Esophagus squamous epithelium (tissue), 5 donors: ENCODE results near the gene ZNHIT1. TPM values are rescaled to one million over a fixed set of nuclear protein-coding genes. Genes with fewer than 3 reads are reported as not detected.

ENCODE experiments used
- DNase-seq: peaks from one replicate; lab custom pipeline; 2025; lab: John Stamatoyannopoulos, UW
- H3K27ac ChIP-seq, 4 donors: fragments of 200-600 bp; sonication (generic); one replicate each; pipeline ENCODE4 v1.5.1; 2016 to 2019; ENCODE audit warnings: mild to moderate bottlenecking in 1 of 4
- H3K27me3 ChIP-seq, 4 donors: fragments of 200-600 bp; sonication (generic); 1 replicate in 3 of 4; 2 replicates in 1 of 4; pipeline versions ENCODE4 v1.5.1 to v1.6.0; 2017 to 2021; ENCODE audit warnings: antibody characterized with exemption in 1 of 4
- H3K36me3 ChIP-seq, 3 donors: fragments of 200-600 bp; sonication (generic); one replicate each; pipeline ENCODE4 v1.5.1; 2016 to 2019
- H3K4me1 ChIP-seq, 3 donors: fragments of 200-600 bp; sonication (generic); one replicate each; pipeline ENCODE4 v1.5.1; 2017 to 2019
- H3K4me3 ChIP-seq, 4 donors: fragments of 200-600 bp; sonication (generic); 1 replicate in 3 of 4; 2 replicates in 1 of 4; pipeline ENCODE4 v1.5.1; 2016 to 2019; ENCODE audit warnings: mild to moderate bottlenecking in 2 of 4, moderate library complexity in 1 of 4
- H3K9me3 ChIP-seq, 3 donors: fragments of 200-600 bp; sonication (generic); one replicate each; pipeline ENCODE4 v1.5.1; 2016 to 2019
- POLR2A ChIP-seq, 4 donors: fragments of 450-650 bp; IDR thresholded peaks; one replicate each; pipeline ENCODE4 v1.6.1; 2017; ENCODE audit warnings: antibody characterized with exemption in 4 of 4, mild to moderate bottlenecking in 4 of 4, moderate library complexity in 3 of 4
- WGBS, 2 donors: methylation state at CpG; one replicate each; pipeline ENCODE4 v1.1.5; 2018; 5-methylcytosine and 5-hydroxymethylcytosine counted together
- intact Hi-C: fragments of 100-400 bp; cut with DNase I; formaldehyde crosslinking; loops from one replicate; pipeline ENCODE4 v1.15.0; 2022
- total RNA-seq, 4 donors: library from RNA; depleted of rRNA; stranded (reverse); fragments of >200 nt; gene quantifications; one replicate each; pipeline ENCODE4 v1.1.0, GENCODE V29; 2016
- TF ChIP-seq, protein P1 (sequence below), 6 experiments: fragments of 450-650 bp in 4 of 6; fragments of 200-600 bp in 2 of 6; sonication (generic) in 2 of 6; IDR thresholded peaks; one replicate each; pipeline ENCODE4 v1.5.1; 2016 to 2019; ENCODE audit warnings: antibody characterized with exemption in 6 of 6, mild to moderate bottlenecking in 4 of 6, moderate library complexity in 4 of 6
- donor health status: DM: yes; HTN: yes; CAD: no.

Gene ZNHIT1
- total RNA-seq, 4 donors from 2014 or later = 51.3 to 87.9 (median 64.4) TPM

DNA sequence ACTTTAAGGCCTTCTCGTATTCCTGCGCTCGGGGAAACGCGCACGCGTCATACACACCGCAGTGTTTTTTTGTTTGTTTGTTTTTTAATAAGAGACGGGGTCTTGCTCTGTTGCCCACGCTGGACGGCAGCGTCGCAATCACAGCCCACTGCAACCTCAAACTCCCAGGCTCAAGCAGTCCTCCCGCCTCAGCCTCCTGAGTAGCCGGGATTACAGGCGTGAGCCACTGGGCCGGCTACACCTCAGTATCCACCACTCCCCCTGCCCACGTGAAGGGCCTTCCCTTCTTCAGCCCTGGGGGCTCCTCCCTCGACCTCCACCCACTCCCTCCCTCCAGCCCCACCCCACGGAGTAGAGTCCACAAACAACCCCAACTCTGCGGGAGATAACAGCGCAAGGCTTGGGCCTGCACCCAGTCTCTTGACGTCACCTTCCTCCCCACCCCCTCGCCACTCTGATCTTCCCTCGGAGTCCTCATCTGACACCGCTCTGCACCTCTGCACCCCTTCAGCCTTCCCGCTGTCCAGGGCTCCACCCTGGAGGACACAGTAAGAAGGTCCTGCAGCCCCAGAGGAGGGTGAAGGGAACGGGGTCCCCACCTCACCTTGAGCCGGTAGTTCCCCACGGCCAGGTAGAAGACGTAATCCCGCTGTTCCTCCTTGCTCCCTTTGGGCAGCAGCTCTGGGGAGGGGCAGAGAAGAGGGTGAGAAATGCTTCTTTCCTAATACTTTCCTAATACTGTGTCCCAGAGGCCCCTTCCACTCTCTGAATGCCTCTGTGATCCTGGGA is 22.5 kb downstream of the ZNHIT1 start:
- DNase-seq = no peak
- TF ChIP-seq, protein P1, sequence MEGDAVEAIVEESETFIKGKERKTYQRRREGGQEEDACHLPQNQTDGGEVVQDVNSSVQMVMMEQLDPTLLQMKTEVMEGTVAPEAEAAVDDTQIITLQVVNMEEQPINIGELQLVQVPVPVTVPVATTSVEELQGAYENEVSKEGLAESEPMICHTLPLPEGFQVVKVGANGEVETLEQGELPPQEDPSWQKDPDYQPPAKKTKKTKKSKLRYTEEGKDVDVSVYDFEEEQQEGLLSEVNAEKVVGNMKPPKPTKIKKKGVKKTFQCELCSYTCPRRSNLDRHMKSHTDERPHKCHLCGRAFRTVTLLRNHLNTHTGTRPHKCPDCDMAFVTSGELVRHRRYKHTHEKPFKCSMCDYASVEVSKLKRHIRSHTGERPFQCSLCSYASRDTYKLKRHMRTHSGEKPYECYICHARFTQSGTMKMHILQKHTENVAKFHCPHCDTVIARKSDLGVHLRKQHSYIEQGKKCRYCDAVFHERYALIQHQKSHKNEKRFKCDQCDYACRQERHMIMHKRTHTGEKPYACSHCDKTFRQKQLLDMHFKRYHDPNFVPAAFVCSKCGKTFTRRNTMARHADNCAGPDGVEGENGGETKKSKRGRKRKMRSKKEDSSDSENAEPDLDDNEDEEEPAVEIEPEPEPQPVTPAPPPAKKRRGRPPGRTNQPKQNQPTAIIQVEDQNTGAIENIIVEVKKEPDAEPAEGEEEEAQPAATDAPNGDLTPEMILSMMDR (IDR thresholded peaks at IDR 0.05) = no peak
- TF ChIP-seq POLR2A (IDR thresholded peaks at IDR 0.05) = no peak
- intact Hi-C loops = no loop called here
- no peaks in the 10 kb centered on the region for H3K27me3 ChIP-seq
- H3K36me3 ChIP-seq = peaks cover 0 to 59% (median 13%) of the 10 kb centered on the region in 3 donors
- no peak overlapping the region for H3K4me3 ChIP-seq
- H3K4me1 ChIP-seq = peaks cover 13 to 95% (median 47%) of the 10 kb centered on the region in 3 donors
- 88 to 91% methylated on average over 22 to 25 of the region's 32 CpGs for WGBS, 2 donors
- peak overlapping the region in 3 of 4 donors; percentile 48 to 85 (median 81) for H3K27ac ChIP-seq
- no peaks in the 10 kb centered on the region for H3K9me3 ChIP-seq

DNA sequence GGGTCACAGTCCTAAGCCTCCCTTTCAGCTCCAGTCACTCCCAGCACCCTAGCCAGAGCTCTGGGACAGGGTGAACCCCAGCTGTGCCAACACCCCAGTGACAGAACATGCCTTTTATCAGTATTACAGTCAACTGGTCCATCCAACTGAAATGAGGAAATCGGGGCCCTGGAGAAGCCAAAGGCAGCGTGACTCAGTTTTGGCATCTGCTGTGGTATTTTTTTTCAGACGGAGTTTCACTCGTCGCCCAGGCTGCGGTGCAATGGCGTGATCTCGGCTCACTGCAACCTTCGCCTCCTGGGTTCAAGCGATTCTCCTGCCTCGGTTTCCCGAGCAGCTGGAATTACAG is 23.0 kb downstream of the ZNHIT1 start:
- Histone ChIP-seq H3K27me3 (no peaks in the 10 kb centered on the region), H3K27ac (peak overlapping the region in 3 of 4 donors; percentile 48 to 85 (median 81)), H3K9me3 (no peaks in the 10 kb centered on the region), H3K36me3 (peaks cover 0 to 53% (median 13%) of the 10 kb centered on the region in 3 donors), H3K4me3 (no peak overlapping the region), H3K4me1 (peaks cover 13 to 95% (median 53%) of the 10 kb centered on the region in 3 donors)
- DNase-seq = no peak
- intact Hi-C loops = no loop called here
- TF ChIP-seq POLR2A (IDR thresholded peaks at IDR 0.05) = no peak
- TF ChIP-seq, protein P1 (IDR thresholded peaks at IDR 0.05) = no peak
- 74 to 83% methylated on average over 8 to 11 of the region's 12 CpGs for WGBS, 2 donors

DNA sequence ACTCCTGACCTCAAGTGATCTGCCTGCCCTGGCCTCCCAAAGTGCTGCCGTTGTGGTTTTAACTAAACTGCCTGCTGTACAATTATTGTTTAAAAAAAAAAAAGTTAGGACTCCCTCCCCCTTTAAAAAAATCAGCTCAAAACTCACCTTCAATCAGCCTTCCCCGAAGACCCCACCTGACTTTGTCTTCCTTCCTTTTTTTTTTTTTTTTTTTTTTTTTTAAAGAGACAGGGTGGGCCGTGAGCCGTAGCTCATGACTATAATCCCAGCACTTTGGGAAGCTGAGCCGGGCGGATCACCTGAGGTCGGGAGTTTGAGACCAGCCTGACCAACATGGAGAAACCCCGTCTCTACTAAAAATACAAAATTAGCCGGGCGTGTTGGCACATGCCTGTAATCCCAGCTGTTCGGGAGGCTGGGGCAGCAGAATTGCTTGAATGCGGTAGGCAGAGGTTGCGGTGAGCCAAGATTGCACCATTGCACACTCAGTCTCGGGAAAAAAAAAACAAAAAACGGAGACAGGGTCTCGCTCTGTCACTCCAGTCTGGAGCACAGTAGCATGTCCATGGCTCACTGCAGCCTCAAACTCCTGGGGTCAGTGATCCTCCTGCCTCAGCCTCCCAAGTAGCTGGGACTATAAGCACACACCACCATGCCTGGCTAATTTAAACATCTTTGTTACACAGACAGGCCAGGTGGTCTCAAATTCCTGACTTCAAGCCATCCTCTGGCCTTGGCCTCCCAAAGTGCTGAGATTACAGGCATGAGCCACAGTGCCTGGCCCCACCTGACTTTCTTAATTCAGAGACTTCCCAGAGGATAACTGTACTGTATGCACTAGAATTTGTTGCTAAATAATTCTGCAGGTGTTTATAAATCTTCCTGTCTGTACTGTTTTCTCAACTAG is 23.7 kb downstream of the ZNHIT1 start:
- H3K4me1 ChIP-seq = peaks cover 13 to 94% (median 53%) of the 10 kb centered on the region in 3 donors
- no peak overlapping the region for H3K4me3 ChIP-seq
- no peak for DNase-seq
- H3K27ac ChIP-seq = peak overlapping the region in 3 of 4 donors; percentile 48 to 85 (median 81)
- 46 to 54% methylated on average over 8 to 16 of the region's 16 CpGs for WGBS, 2 donors
- H3K9me3 ChIP-seq = no peaks in the 10 kb centered on the region
- peaks cover 0 to 52% (median 13%) of the 10 kb centered on the region in 3 donors for H3K36me3 ChIP-seq
- intact Hi-C loops = no loop called here
- TF ChIP-seq POLR2A (IDR thresholded peaks at IDR 0.05) = no peak
- TF ChIP-seq, protein P1 (IDR thresholded peaks at IDR 0.05) = no peak
- no peaks in the 10 kb centered on the region for H3K27me3 ChIP-seq

DNA sequence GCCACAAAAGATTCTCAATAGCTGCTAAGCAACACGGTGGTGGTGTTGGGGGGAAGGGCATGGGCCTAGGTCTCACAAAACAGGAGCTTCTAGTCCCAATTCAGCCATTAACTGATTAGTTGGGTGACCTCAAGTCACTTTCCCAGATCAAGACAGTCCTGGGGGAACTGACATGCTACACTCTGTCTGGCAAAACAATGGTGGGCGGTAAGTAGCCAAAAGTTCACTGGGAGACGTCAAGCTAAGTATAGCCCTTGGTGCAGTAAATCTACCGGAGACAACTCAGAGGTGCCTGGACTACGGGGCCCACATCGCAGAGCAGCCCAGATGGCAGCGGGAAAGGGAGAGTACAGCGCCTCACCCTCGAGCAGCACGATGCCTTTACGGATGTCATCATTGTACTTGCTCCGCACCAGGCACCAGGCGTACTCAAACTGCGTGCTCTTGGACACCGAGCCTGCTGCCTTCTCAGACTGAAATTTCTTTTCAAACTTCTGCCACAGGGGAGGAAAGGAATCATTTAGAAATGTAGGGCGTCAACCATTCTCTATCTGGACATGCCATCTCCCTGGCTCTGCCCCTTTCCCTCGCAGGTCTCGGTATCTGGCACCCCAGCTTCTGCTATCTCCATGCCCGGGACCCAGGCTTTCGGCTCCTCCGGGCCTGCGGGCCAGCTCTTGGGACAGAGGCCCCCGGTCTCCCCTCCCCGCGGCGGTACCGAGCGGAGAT is 25.8 kb downstream of the ZNHIT1 start:
- TF ChIP-seq, protein P1 (IDR thresholded peaks at IDR 0.05) = no peak
- TF ChIP-seq POLR2A (IDR thresholded peaks at IDR 0.05) = no peak
- WGBS, 2 donors = 9 to 21% methylated on average over 11 to 14 of the region's 28 CpGs
- no peaks in the 10 kb centered on the region for H3K9me3 ChIP-seq
- H3K27me3 ChIP-seq = no peaks in the 10 kb centered on the region
- no peak for DNase-seq
- intact Hi-C loops = no loop called here
- H3K4me1 ChIP-seq = peaks cover 13 to 73% (median 48%) of the 10 kb centered on the region in 3 donors
- peaks cover 0 to 51% (median 13%) of the 10 kb centered on the region in 3 donors for H3K36me3 ChIP-seq
- H3K27ac ChIP-seq = peak overlapping the region; percentile 93 to 98 (median 97)
- peak overlapping the region; percentile 78 to 86 (median 84) for H3K4me3 ChIP-seq
